SIG-M5 treated with dmso at 0.1 percent for 504 hours (cell line): Measurements from ENCODE around the gene ATF3.

Source experiments
- DNase-seq: peaks from one replicate; lab custom pipeline; 2025; ENCODE audit not compliant: unreplicated experiment; lab: John Stamatoyannopoulos, UW

The ATF3 gene

DNA sequence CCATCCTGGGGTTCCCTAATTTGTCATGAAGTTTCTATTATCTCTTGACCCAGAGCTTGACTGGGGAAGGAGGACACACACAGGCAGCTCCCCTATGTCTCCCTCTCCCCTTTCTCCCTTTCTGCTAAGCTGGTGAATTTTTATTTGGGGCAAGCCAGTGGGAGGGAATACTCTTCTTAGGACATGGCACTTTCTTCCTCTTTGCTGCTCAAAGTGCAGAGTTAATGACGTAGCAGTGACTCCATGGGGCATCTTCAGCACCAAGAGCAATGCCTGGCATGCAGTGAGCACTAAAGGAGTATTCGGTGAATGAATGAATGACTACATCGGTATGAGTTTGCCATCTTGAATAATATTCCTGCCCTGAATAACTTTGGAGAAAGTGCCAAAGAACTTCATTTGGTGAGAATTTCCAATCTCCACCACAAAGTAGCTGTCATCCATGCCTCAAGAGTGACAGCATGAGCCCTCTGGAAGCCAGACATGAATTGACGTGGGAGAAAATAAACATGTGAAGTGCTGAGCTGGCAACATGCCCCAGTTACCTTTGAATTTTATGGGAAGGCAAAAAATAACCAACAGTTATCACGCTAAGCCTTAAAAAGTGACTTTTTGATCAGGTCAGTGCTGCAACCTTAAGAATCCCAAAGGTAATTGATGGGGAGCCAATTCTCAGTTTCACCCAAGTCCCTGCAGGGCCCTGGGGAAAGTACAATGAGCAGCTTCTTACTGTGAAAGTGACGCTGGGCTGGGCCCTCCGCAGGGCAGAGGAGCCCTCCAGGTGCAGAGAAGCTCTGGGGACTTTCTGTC, 22.1 kb upstream of the ATF3 start:
- no peak for DNase-seq

DNA sequence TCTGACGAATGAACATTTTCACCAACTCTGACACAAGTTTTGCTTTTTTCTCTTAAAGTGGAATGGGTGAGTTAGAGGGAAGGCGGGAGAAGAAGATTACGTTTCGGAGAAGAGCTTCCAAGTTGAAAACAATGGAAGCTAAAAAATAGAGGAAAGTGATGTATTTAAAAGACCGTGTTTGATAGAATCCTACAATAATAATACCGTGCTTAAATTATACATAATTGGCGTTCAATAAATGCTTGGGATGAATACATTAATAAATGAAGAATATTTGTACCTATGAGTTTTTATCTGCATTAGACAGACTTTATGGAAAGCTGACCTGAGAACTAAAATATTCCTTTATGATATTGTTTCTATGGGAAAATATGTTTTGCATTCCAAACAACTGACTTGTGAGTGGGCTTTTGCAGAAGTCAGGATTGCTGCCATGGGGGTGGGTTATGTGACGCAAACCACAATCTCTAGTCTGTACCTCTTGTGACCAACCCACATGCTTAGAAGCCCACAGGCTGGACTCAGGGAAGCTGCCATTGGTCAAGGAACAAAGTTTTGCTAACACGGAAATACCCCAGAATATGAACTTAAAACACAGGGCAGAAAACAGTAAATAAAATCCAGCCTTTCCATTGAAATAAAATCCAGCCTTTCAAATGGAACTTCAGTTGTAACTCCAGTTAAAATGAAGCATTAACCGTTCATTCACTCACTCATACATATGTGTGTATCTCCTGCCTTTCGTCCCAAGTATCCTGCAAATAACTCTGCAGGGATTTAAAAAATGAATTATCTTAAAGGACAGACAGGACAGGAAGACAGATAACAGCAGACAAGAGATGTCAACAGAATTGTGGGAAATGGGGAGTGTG, 21.3 kb upstream of the ATF3 start:
- DNase-seq = no peak

DNA sequence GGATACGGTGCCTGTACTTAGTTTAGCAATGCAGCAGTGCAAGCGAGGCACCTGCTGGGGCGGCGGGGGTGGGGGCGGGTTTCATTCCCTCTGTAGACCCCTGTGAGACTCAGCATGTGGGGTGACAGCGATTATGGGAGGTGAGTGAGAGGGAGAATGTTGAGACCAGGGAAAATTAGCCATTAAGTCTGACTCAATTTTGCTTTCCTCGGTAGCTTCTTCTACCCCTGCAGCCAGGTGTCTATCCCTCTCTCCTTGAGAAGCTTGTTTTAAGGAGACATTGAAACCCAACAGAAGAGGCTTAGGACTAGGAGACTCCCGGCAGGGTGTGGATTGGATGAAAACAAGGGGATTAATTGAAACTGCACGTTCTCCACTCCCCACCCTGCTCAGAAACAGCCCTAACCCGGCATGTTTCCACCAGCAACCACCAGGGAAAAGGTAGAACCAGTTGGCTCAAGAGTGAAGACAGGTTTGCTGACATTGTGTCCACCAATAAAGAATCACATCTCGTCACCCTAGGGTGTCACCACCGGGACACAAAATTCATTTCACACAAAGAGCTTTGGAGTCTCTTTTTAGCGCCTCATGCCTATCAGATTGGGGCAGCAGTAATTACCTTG, 20.6 kb upstream of the ATF3 start:
- DNase-seq = no peak

DNA sequence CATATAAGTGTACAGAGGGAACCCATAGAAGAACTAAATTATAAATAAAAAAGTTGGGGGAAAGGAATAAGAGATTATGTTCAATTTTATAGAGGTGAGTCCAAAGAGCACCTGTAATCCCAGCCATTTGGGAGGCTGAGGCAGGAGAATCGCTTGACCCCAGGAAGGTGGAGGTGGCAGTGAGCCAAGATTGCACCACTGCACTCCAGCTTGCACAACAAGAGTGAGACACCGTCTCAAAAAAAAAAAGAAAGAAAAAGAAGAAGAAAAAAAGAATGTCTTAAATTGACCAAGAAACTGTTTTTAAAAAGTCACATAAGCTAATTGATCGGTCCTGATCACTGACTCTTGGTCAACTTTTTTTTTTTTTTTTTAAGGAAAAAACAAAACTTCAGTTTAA, 19.1 kb upstream of the ATF3 start:
- no peak for DNase-seq

DNA sequence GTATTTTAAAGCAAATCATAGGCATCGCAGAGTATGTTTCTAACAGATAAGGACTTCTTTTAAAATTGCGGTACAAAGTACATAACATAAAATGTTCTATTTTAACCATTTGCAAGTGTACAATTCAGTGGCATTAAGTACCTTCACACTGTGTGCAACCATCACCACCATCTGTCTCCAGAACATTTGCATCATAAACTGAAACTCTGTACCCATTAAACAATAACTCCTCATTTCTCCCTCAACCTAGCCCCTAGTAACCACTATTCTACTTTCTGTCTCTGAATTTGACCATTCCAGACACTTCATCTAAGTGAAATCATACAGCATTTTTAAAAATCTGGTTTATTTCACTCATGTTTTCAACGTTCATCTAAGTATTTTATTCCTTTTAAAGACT, 16.6 kb upstream of the ATF3 start:
- no peak for DNase-seq

DNA sequence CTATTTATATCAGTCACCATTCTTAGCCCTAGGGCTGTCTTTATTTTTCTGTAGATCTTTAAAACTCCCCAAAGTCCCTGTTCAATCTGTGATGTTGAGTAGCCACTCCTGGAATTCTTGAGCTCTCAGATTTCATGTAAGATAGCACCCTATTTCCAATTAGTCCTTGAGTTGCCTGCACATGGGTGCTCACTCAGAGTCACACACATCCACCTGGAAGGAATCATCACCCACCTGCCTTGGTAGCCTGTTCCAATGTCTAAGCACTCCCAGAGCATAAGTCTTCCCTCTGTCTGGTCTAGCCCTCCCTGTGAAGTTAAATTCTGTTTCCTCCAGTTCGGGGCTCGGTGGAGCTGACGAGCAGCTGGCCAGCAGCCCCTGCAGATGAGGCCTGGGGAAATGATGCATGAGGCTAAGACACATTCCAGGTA, 14.7 kb upstream of the ATF3 start:
- no peak for DNase-seq

DNA sequence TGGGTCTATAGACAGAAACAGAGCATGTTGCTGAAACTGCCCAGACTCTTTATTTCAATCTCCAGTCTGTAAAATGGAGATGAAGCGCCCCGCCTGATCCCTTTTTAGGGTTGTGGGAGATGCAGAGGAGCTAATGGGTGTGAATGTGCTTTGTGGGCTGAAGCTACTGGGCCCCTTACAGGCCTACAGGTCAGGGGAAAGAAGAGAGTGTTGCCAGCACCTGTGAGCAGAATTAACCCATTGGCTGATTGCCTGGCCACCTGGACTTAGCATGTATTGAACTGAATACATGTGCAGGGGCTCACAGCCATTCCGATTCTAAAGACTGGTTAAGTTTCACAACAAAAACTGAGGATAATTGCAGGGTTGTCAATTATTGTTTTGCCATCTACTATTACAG, 13.9 kb upstream of the ATF3 start:
- DNase-seq = no peak

DNA sequence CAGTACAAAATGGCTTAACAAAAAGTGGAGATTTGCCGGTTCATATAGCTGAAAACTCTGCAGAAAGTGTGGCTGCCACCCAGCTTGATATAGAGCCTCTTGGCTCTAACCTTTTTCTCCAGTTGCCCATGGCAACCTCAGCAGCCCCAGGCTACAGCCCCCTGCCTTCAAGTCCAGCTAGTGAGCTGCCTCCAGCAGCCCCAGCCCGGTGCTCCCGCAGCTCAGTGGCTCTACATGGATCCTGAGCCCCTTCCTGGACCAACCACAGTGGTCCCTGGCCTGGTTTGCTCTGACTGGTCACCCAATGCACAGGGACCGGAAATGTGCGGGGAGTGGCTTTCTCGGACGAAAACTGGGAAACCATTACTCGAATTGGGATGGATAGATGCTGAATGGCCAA, 13.3 kb upstream of the ATF3 start:
- no peak for DNase-seq

DNA sequence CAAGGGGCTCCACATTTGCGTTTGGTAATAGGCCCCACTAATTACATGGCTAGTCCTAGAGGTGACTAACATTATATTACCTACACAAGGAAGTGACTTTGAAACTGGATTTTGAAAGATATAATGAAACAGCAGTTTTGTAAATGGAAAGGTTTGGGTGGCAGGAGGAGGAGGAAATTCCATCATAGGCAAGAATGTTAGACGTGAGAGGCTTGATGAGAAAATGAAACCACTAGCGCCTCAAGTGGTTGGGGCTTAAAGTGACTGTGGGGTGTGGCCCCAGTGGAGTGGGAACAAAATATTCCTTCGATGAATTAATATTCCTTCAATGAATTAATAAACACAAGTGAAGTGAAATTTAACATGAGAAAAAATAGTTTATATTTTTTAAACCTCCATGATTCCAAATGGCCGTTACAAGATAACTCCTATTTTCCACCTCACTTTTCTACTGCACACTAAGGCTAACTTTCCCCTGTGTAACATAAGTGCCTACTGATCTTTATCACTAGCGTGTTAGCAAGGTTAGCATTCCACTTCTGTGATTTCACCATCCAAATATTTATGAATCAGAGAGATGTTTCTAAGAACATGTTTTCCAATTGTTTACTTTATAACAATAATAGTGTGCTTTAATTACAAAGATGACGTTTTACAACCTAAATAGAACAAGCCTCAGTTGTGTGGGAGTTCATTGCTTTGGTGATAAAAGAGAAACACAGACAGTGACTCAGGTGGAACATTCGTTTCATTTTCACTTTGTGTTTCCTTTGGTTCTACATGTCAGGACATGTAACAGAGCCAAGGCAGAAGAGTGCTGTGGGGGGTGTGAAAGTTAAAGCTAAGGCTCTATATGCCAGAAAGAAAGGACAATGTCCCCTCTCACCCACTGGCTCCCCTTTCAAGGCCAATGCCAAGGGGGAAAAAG, 12.5 kb upstream of the ATF3 start:
- peak; percentile 81 for DNase-seq

DNA sequence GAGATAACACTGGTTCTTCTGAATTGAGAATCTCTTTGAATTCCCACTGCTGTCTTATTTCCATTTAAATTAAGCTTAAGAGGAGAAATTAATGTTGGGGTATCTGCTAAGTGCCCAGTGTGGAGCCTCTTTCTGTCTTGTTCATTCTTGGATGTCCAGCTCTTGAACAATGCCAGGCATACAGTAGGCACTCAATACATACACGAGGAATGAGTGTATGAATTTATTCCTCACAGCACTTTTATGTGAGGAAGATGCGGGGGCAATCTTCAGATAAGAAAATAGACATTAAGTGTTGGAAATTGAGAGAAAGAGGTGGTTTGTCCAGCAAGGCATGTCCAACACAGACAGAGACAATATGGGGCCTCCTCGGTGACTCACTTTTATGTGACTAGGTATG, 11.8 kb upstream of the ATF3 start:
- DNase-seq = no peak

DNA sequence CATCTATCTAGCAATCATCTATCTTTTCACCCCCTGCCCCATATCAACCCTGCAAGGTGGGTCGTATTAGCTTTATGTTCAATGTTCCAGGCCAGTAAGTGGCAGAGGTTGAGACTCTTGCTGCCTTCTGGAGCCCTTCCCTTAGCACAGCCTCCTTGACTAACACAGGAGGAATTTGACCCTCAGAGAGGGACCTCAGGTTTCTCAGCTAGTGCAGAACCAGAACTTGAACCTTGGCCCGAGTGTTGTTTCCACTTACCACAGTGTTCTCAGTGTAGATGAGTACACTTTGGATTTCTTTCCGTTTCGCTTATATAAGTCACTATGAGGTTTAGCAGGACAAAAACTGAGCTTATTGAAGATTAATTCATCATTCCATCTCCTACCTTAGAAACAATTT, 11.1 kb upstream of the ATF3 start:
- DNase-seq = no peak

DNA sequence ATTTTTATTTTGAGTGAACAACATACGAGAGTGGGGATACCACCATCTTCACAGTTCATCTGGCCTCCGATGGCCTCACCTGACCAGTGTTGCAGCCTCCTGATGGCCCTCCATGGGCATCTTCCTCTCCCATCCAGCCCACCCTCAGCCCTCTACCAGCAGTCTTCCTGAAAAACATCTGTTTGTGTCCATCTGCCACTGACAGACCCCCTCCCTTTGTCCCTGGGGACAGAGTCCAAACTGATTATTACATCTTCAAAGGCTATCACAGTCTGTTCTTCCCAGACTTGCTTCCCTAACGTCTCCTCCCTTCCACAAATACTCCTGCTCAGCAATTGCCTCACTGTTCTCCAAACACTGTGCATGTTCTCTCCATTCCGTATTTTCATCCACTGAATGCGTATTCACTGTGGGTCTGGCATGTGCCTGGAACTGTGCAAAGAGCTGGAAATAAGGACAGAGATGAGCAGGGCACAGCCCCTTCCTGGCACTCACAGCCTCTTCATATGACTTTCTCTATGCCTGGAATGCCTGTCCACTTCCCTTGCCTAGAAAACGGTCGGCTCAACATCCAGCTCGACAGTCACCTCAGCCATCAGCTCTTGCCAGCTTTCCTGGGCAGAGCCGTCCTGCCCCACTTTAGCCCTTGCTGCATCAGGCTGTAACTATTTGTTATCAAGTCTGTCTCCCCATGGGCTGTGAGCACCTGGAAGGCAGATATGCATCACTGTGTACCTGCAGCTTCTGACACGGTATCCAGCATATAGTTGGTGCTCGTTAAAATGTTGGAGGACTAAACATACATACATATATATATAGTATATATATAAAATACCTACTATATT, 8.3 kb upstream of the ATF3 start:
- DNase-seq = no peak

DNA sequence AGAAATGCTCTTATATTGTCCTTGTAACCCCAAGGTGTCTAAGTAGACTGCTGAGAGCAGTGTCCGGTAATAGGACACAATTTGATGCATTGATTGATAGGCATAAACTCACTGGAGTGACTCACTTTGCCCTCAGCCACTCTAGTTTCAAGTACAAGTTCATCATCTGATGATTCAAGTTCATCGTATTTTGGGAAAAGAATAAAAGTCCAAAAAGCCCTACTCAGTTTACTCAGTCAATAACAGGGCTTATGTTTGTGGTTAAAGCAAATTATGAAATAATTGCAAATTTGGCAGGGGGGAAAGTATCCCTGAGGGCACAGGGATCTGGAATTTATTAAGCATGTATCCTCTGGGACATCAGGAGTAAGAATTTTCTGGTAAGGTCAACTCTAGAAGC, 7.6 kb upstream of the ATF3 start:
- DNase-seq = no peak

DNA sequence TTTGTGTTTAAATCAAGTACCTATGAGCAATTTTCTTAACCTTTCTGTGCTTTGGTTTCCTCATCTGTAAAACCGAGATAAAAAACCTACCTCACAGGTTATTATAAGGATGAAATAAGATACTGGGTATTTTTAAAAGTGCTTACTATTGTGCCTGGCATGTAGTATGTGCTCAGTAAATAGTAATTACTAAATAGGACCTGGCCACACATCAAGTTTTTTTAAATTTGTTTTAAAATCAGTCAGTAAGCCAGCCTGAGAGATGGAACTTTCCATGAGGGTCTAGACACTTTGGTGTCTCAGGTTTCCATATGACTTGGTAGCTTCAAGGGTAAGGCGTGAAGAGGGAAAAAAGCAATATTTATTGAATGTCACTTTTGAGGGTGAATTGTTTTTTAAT, 7.0 kb upstream of the ATF3 start:
- DNase-seq = no peak

DNA sequence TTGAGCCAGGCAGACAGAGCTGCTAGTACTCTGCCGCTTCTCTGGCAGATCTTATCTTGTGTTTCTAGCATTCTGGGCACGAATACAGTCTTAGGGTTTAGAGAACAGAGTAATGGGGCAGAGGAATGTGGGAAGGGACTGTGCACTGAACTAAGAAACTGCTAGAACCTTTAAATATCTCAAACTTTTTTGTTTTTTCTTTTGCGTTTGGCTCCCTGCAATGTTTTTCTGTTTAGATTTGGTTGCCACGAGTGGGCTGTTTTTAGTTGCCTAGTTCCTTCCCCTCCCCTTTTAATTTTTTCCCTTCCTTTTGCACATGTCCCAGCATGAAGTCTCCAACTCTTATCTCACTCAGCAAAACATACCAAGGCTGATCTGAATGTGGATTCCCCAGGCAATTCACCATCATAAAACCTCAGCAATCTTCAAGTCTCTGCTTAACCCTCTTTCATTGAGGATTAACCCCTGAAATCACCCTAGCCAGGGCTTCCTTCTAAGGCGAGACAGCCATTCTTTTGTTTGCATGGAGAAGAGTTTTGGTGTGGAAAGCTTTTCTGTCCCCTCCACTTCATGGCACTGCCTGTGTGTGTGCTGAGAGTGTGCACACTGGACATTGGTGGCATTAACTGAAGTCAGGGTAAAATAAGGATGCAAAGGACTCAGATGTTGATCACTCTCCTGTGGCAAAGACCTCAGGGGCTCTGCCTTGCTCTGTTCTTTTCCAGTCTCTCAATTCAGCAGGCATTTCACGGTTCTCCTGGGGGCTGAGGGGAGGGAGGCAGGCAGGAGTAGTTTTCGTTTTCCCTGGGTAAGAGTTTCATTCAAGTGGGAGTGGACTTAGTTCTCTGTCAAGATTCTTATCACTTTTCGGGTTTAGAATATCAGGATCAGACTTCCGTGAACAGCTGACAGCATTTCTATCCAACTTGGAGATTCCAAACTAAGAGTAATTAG, 2.8 kb upstream of the ATF3 start:
- no peak for DNase-seq

DNA sequence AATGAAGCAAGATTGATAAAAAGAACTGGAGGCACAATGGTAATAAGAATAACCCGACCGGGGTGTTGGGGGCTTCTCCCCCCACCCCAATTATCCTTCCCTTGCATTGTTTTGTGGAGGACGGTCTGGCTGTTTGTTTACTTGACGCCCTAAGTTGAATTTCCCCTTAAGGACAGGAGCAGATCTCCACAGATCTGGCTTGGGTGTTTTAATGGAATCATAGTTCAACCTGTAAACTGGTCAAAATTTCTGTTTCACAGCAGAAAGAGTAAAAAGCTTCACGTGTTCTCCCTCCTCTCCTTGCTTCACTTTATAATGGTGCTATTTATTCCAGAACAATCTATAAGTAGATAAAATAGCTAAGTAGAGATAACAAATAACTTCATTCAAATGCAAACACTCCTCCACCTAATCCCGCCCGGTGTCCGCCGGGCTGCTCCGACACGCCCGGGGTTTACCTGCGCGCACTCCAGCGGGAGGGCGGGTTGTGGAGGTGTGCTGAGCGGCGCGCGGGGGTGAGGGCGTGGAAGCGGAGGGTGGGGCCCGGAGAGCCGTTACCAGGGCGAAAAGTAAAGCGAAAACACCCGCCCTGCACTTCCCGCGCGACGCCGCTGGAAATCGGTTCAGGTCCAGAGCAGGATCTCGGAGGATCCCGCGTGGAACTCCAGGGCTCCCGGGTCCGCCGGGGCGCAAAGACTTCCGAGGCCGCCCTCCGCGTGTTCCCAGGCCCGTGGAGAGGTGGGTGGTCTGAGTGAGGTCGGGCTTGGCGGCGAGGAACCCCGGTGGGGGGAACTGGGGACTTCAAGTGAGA, 2.0 kb upstream of the ATF3 start:
- peak; percentile 7 for DNase-seq

DNA sequence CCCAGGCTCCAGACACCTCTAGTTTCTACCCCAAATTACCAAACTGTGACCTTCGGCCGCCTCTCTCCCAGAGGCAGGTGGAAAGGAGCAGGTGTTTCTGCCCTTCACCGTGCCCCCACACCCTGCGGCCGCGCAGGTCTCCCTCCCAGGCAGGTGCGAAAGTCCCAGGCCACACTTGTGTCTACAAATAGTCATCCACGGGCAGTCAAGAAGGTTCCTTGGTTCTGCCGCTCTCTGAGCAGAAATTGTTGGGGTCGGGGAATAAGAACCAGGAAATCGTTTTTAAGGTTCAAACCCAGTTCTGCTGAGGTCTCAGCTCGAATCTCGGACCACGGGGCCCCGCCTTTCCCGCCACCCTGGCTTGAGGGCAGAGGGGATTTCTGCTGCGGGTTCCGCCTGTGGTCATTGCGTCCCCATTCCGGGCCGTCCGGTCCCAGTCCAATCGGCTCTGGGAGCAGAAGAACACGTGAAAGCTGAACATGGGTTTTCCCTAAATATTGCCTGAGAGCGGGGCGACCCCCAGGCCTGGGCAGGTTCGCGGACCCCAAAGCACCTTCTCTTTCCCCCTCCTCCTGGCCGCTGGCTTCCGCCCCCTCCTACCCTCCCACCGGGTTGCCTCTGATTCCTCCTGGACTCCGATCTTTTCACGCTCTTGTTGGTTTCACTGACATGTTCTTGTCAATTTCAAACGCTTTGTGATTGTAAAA, 1.2 kb upstream of the ATF3 start:
- peak; percentile 6 for DNase-seq
